Adrenal gland (tissue), 12 donors: ENCODE data around the gene HMOX2. TPM values are rescaled to one million over a fixed set of nuclear protein-coding genes. Genes with fewer than 3 reads are reported as not detected.

Experiments used
- DNase-seq, 7 donors: peaks; one replicate each; pipeline ENCODE4 v3.0.0-alpha.2; 2019 to 2020
- H3K27ac ChIP-seq, 5 donors: fragments of 200-600 bp; sonication (generic) in 4 of 5; 1 replicate in 3 of 5; 2 replicates in 2 of 5; pipeline versions ENCODE4 v1.5.1 to v1.8.0; 2016 to 2020; ENCODE audit warnings: mild to moderate bottlenecking in 1 of 5
- H3K27me3 ChIP-seq: fragments of 200-600 bp; 2 replicates; pipeline ENCODE4 v1.8.0; 2021
- H3K36me3 ChIP-seq, 2 donors: fragments of 200-600 bp; replicated peaks in 1 of 2; 1 replicate in 1 of 2; 2 replicates in 1 of 2; pipeline versions ENCODE4 v1.5.1 to v1.8.0; 2018 to 2022
- H3K4me1 ChIP-seq, 2 donors: fragments of 200-600 bp; replicated peaks in 1 of 2; 1 replicate in 1 of 2; 2 replicates in 1 of 2; pipeline versions ENCODE4 v1.5.1 to v1.8.0; 2018 to 2021
- H3K4me3 ChIP-seq, 4 donors: fragments of 200-600 bp; sonication (generic) in 3 of 4; one replicate each; pipeline ENCODE4 v1.5.1; 2016 to 2018
- H3K9me3 ChIP-seq, 3 donors: fragments of 200-600 bp; sonication (generic) in 1 of 3; replicated peaks in 1 of 3; 1 replicate in 2 of 3; 2 replicates in 1 of 3; pipeline versions ENCODE4 v1.5.1 to v1.8.0; 2016 to 2021
- POLR2A ChIP-seq, 2 donors: fragments of 450-650 bp; IDR thresholded peaks; one replicate each; pipeline ENCODE4 v1.6.1; 2017; ENCODE audit warnings: antibody characterized with exemption in 2 of 2, mild to moderate bottlenecking in 2 of 2, moderate library complexity in 1 of 2
- WGBS, 4 donors: extraction: QIAGEN DNeasy Blood & Tissue Kit in 2 of 4; methylation state at CpG; one replicate each; pipeline versions ENCODE4 v1.1.5 to v1.1.7; 2013 to 2017; 5-methylcytosine and 5-hydroxymethylcytosine counted together
- intact Hi-C, 2 donors: fragments of 100-400 bp; cut with DNase I; formaldehyde crosslinking; loops; one replicate each; pipeline versions ENCODE4 v1.14.1 to v1.15.0; 2022 to 2023
- polyA plus RNA-seq, 3 donors: library from polyadenylated mRNA; stranded (reverse); fragments of 200-250 nt in 2 of 3; fragments of 350-450 nt in 1 of 3; fragmentation: Illumina TruSeq in 1 of 3; extraction: RNeasy Lipid Tissue Mini Kit (QIAGEN cat#74804) in 1 of 3; gene quantifications; one replicate each; pipeline ENCODE4 v1.2.3, GENCODE V29; 2013 to 2014
- total RNA-seq, 9 donors: library from RNA; depleted of rRNA in 4 of 9; stranded (reverse); fragments of >200 nt in 4 of 9; fragments of 120-200 nt in 1 of 9; fragmentation: NEBNext Ultra II Directional in 1 of 9; extraction: Animal tissue kit (Norgen Biotek cat#: 25700) in 1 of 9; gene quantifications; one replicate each; pipeline versions ENCODE4 v1.1.0 to v1.2.4, GENCODE V29; 2013 to 2023
- TF ChIP-seq, protein P1 (sequence below), 6 experiments: fragments of 450-650 bp in 4 of 6; fragments of 200-600 bp in 2 of 6; sonication (generic) in 1 of 6; IDR thresholded peaks; 1 replicate in 5 of 6; 2 replicates in 1 of 6; pipeline versions ENCODE4 v1.5.1 to v1.8.0; 2016 to 2021; ENCODE audit warnings: antibody characterized with exemption in 6 of 6, mild to moderate bottlenecking in 2 of 6, moderate library complexity in 1 of 6
- donor health status: healthy with polysubstance abuse.
- donor health status: Bipolar disorder and iron deficiency.
- donor health status: DM: yes; HTN: yes; CAD: no.
- donor health status: DM: no; HTN: no; CAD: no.
- donor health status: DM: no; HTN: no; CAD: no.
- donor health status: DM: yes; HTN: yes; CAD: no.

The HMOX2 gene
- total and polyA plus RNA-seq, 12 donors: 36.1 to 114 (median 65.6) TPM

DNA sequence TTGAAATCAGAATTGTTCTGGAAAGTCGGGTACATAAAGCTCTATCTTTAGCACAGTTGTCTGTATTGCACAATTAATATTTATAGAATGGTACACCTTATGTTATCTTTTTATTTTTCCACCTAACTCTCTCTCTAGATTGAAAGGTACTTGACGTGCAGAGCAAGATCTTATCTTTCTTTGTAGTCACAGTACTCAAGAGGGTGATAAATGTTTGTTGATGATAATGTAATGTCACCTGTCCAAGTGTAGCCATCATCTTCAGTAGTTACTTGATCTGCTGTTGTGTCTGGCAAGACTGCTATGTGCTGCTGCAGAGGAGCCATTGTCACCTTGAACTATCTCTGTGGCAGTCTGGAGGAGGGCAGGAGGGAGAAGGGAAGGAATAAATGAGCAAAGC lies 5.3 kb downstream of the HMOX2 start:
- peak overlapping the region in 1 of 5 donors; percentile 31 for H3K27ac ChIP-seq
- peaks cover 0 to 16% of the 10 kb centered on the region in 2 donors for H3K36me3 ChIP-seq
- H3K4me3 ChIP-seq: no peak overlapping the region
- H3K27me3 ChIP-seq: no peaks in the 10 kb centered on the region
- 35 to 48% (median 42%) methylated on average over 2 of the region's 2 CpGs for WGBS, 4 donors
- no peak for DNase-seq
- H3K4me1 ChIP-seq: peaks cover 13 to 34% of the 10 kb centered on the region in 2 donors
- intact Hi-C loops: no loop called here
- TF ChIP-seq, protein P1, sequence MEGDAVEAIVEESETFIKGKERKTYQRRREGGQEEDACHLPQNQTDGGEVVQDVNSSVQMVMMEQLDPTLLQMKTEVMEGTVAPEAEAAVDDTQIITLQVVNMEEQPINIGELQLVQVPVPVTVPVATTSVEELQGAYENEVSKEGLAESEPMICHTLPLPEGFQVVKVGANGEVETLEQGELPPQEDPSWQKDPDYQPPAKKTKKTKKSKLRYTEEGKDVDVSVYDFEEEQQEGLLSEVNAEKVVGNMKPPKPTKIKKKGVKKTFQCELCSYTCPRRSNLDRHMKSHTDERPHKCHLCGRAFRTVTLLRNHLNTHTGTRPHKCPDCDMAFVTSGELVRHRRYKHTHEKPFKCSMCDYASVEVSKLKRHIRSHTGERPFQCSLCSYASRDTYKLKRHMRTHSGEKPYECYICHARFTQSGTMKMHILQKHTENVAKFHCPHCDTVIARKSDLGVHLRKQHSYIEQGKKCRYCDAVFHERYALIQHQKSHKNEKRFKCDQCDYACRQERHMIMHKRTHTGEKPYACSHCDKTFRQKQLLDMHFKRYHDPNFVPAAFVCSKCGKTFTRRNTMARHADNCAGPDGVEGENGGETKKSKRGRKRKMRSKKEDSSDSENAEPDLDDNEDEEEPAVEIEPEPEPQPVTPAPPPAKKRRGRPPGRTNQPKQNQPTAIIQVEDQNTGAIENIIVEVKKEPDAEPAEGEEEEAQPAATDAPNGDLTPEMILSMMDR (IDR thresholded peaks at IDR 0.05): no peak
- no peak for TF ChIP-seq POLR2A (IDR thresholded peaks at IDR 0.05)
- no peaks in the 10 kb centered on the region for H3K9me3 ChIP-seq

GRCh38 chr16:4481963-4482362 lies 5.8 kb downstream of the HMOX2 start:
- Histone ChIP-seq H3K9me3 (no peaks in the 10 kb centered on the region), H3K27me3 (no peaks in the 10 kb centered on the region), H3K4me1 (peaks cover 13 to 37% of the 10 kb centered on the region in 2 donors), H3K4me3 (no peak overlapping the region), H3K27ac (peak overlapping the region in 1 of 5 donors; percentile 40), H3K36me3 (peaks cover 0 to 16% of the 10 kb centered on the region in 2 donors)
- WGBS, 4 donors: 73 to 95% (median 88%) methylated on average over 1 of the region's 1 CpG
- TF ChIP-seq, protein P1 (IDR thresholded peaks at IDR 0.05): no peak
- intact Hi-C loops: no loop called here
- no peak for DNase-seq

DNA sequence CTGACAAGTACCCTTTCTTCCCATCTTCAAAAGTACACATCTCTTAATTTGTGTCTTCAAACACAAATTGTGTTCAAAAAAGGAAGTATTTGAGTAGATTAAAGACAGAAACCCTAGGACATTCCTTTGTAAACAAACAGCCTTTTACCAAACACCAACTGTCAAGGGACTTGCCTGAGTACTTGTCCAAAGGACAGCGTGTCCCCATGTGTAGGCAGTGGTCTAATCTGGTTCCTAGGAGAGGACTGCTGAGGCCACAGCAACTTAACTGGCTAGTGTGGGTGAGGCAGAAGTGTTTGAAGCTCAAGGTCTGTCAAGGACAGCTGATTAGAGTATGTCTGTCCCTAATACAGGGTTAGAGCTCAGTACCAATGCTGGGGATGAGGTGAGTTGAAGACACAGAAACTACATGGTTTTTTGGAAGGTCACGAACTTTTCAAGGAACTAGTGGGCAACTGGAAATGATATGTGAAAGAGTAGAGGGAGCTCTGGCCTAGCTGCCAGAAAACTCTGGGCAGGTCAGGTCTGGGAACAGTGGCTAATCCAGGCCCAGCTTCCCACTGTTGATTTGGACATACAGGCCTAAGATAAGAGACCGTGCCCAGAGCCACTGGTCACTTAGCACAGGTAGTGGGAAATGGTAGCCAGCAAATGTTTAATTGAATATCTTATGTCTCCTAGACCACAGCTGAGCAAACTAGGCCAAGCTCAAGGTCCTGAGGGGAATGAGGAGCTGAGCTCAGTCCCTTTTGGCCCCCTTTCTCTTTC lies 10.1 kb downstream of the HMOX2 start:
- TF ChIP-seq, protein P1 (IDR thresholded peaks at IDR 0.05): no peak
- TF ChIP-seq POLR2A (IDR thresholded peaks at IDR 0.05): no peak
- intact Hi-C loops: no loop called here
- DNase-seq: peak in 4 of 7 donors; percentile 45 to 74 (median 54)
- Histone ChIP-seq H3K27me3 (no peaks in the 10 kb centered on the region), H3K36me3 (peaks cover 0 to 21% of the 10 kb centered on the region in 2 donors), H3K4me3 (no peak overlapping the region), H3K27ac (peak overlapping the region in 4 of 5 donors; percentile 34 to 75 (median 64)), H3K9me3 (no peaks in the 10 kb centered on the region), H3K4me1 (peaks cover 13 to 43% of the 10 kb centered on the region in 2 donors)
- 62 to 70% (median 64%) methylated on average over 3 of the region's 3 CpGs for WGBS, 4 donors

- H3K4me3 ChIP-seq: no peak overlapping the region
- peak overlapping the region in 3 of 5 donors; percentile 35 to 82 (median 72) for H3K27ac ChIP-seq
- intact Hi-C loops: no loop called here
- H3K4me1 ChIP-seq: peaks cover 7 to 35% of the 10 kb centered on the region in 2 donors
- peak in 2 of 7 donors; percentile 39 to 45 for DNase-seq
- no peak for TF ChIP-seq POLR2A (IDR thresholded peaks at IDR 0.05)
- TF ChIP-seq, protein P1 (IDR thresholded peaks at IDR 0.05): no peak
- 64 to 79% (median 73%) methylated on average over 5 of the region's 5 CpGs for WGBS, 4 donors
- H3K36me3 ChIP-seq: peaks cover 0 to 21% of the 10 kb centered on the region in 2 donors
- no peaks in the 10 kb centered on the region for H3K27me3 ChIP-seq
- no peaks in the 10 kb centered on the region for H3K9me3 ChIP-seq
Measured at GRCh38 chr16:4487955-4488498, 11.8 kb downstream of the HMOX2 start.
